Fibroblast of villous mesenchyme (primary cell): ENCODE results near the gene JAM3. TPM values are rescaled to one million over a fixed set of nuclear protein-coding genes. Genes with fewer than 3 reads are reported as not detected.

Source experiments
- DNase-seq: peaks from one replicate; pipeline ENCODE4 v3.0.0-alpha.2; 2010; ENCODE audit warnings: low read depth
- H3K4me3 ChIP-seq: 2 replicates; pipeline ENCODE4 v1.5.1; 2011; ENCODE audit warnings: low read depth, mild to moderate bottlenecking, low read length
- CTCF ChIP-seq: IDR thresholded peaks from 2 replicates; pipeline ENCODE4 v1.5.1; 2012; ENCODE audit warnings: low read depth, mild to moderate bottlenecking, low read length; ENCODE audit not compliant: insufficient read depth
- total RNA-seq: library from RNA; depleted of rRNA; stranded (reverse); fragments of >200 nt; gene quantifications from 2 replicates; pipeline ENCODE4 v1.2.3, GENCODE V29; 2012

Gene JAM3
- total RNA-seq, 1 donor: 48.8 TPM

- TF ChIP-seq CTCF: no peak
- no peak overlapping the region for H3K4me3 ChIP-seq
- no peak for DNase-seq
Measured at GRCh38 chr11:134139303-134139872, 70.5 kb downstream of the JAM3 start.

GRCh38 chr11:134139873-134140331 lies 71.0 kb downstream of the JAM3 start:
- peak; percentile 93 for TF ChIP-seq CTCF
- H3K4me3 ChIP-seq: no peak overlapping the region
- DNase-seq: peak; percentile 86

- DNase-seq: no peak
- H3K4me3 ChIP-seq: no peak overlapping the region
- no peak for TF ChIP-seq CTCF
Measured at GRCh38 chr11:134140961-134141490, 72.2 kb downstream of the JAM3 start.

GRCh38 chr11:134142536-134142935 lies 73.7 kb downstream of the JAM3 start:
- no peak for TF ChIP-seq CTCF
- H3K4me3 ChIP-seq: no peak overlapping the region
- DNase-seq: peak; percentile 66

- no peak for DNase-seq
- H3K4me3 ChIP-seq: no peak overlapping the region
- TF ChIP-seq CTCF: no peak
Measured at GRCh38 chr11:134143801-134144200, 74.9 kb downstream of the JAM3 start.

GRCh38 chr11:134144744-134145143 lies 75.9 kb downstream of the JAM3 start:
- peak; percentile 24 for DNase-seq
- H3K4me3 ChIP-seq: no peak overlapping the region
- TF ChIP-seq CTCF: no peak

- no peak for TF ChIP-seq CTCF
- no peak overlapping the region for H3K4me3 ChIP-seq
- no peak for DNase-seq
Measured at GRCh38 chr11:134145715-134146114, 76.8 kb downstream of the JAM3 start.
